Measurements from ENCODE around the gene RBFOX2.
"Not testable (repeated sequence)": the region's sequence is repeated elsewhere in the genome, so short reads cannot be mapped to it uniquely, and the experiment has no call there.

Gene RBFOX2

GRCh38 chr22:36055376-36056295 is 27.0 kb upstream of the RBFOX2 start:
- no peaks in the 10 kb centered on the region for H3K9me3 Mint-ChIP-seq
- H3K27ac Mint-ChIP-seq (ENCODE audit: low read depth): no peak overlapping the region
- no peak overlapping the region for H3K4me3 Mint-ChIP-seq
- DNase-seq (ENCODE audit: low spot score in 2 of 2): no peak
- peaks cover 6% of the 10 kb centered on the region for H3K4me1 Mint-ChIP-seq
- no peak for ATAC-seq (replicated peaks; ENCODE audit: extremely low read depth, poor library complexity, severe bottlenecking)
- no peaks in the 10 kb centered on the region for H3K36me3 Mint-ChIP-seq (ENCODE audit: insufficient read depth)
- peaks cover 48% of the 10 kb centered on the region for H3K27me3 Mint-ChIP-seq

GRCh38 chr22:36054446-36054845 is 25.8 kb upstream of the RBFOX2 start:
- peaks cover 48% of the 10 kb centered on the region for H3K27me3 Mint-ChIP-seq
- DNase-seq (ENCODE audit: low spot score in 2 of 2); H3K4me1 Mint-ChIP-seq; H3K27ac Mint-ChIP-seq (ENCODE audit: low read depth); ATAC-seq (replicated peaks; ENCODE audit: extremely low read depth, poor library complexity, severe bottlenecking); H3K9me3 Mint-ChIP-seq; H3K4me3 Mint-ChIP-seq; H3K36me3 Mint-ChIP-seq (ENCODE audit: insufficient read depth): not testable (repeated sequence)

GRCh38 chr22:36053242-36054147 is 24.9 kb upstream of the RBFOX2 start:
- DNase-seq (ENCODE audit: low spot score in 2 of 2): no peak
- H3K36me3 Mint-ChIP-seq (ENCODE audit: insufficient read depth): no peaks in the 10 kb centered on the region
- peaks cover 48% of the 10 kb centered on the region for H3K27me3 Mint-ChIP-seq
- peak; percentile 24 for ATAC-seq (replicated peaks; ENCODE audit: extremely low read depth, poor library complexity, severe bottlenecking)
- no peak overlapping the region for H3K4me3 Mint-ChIP-seq
- H3K4me1 Mint-ChIP-seq: peaks cover 6% of the 10 kb centered on the region
- no peaks in the 10 kb centered on the region for H3K9me3 Mint-ChIP-seq
- H3K27ac Mint-ChIP-seq (ENCODE audit: low read depth): no peak overlapping the region

- Mint-ChIP-seq H3K9me3 (no peaks in the 10 kb centered on the region), H3K27ac (ENCODE audit: low read depth) (no peak overlapping the region), H3K36me3 (ENCODE audit: insufficient read depth) (no peaks in the 10 kb centered on the region), H3K27me3 (peaks cover 42% of the 10 kb centered on the region), H3K4me1 (peaks cover 6% of the 10 kb centered on the region), H3K4me3 (no peak overlapping the region)
- no peak for ATAC-seq (replicated peaks; ENCODE audit: extremely low read depth, poor library complexity, severe bottlenecking)
- DNase-seq (ENCODE audit: low spot score in 2 of 2): no peak
Measured at GRCh38 chr22:36052505-36052941, 23.9 kb upstream of the RBFOX2 start.

GRCh38 chr22:36049678-36049997 is 21.0 kb upstream of the RBFOX2 start:
- DNase-seq (ENCODE audit: low spot score in 2 of 2) (no peak), ATAC-seq (replicated peaks; ENCODE audit: extremely low read depth, poor library complexity, severe bottlenecking) (no peak)
- Mint-ChIP-seq H3K9me3 (no peaks in the 10 kb centered on the region), H3K27ac (ENCODE audit: low read depth) (no peak overlapping the region), H3K4me3 (no peak overlapping the region), H3K4me1 (peaks cover 6% of the 10 kb centered on the region), H3K27me3 (peaks cover 13% of the 10 kb centered on the region), H3K36me3 (ENCODE audit: insufficient read depth) (no peaks in the 10 kb centered on the region)

- DNase-seq (ENCODE audit: low spot score in 2 of 2): no peak
- Mint-ChIP-seq H3K4me3 (no peak overlapping the region), H3K4me1 (peaks cover 6% of the 10 kb centered on the region), H3K27ac (ENCODE audit: low read depth) (no peak overlapping the region), H3K9me3 (no peaks in the 10 kb centered on the region), H3K36me3 (ENCODE audit: insufficient read depth) (no peaks in the 10 kb centered on the region), H3K27me3 (peaks cover 8% of the 10 kb centered on the region)
- ATAC-seq (replicated peaks; ENCODE audit: extremely low read depth, poor library complexity, severe bottlenecking): no peak
Measured at GRCh38 chr22:36048911-36049677, 20.5 kb upstream of the RBFOX2 start.

- H3K36me3 Mint-ChIP-seq (ENCODE audit: insufficient read depth); ATAC-seq (replicated peaks; ENCODE audit: extremely low read depth, poor library complexity, severe bottlenecking); H3K9me3 Mint-ChIP-seq; H3K27ac Mint-ChIP-seq (ENCODE audit: low read depth); H3K4me3 Mint-ChIP-seq; H3K4me1 Mint-ChIP-seq; DNase-seq (ENCODE audit: low spot score in 2 of 2): not testable (repeated sequence)
- peaks cover 13% of the 10 kb centered on the region for H3K27me3 Mint-ChIP-seq
Measured at GRCh38 chr22:36044517-36044916, 15.9 kb upstream of the RBFOX2 start.

GRCh38 chr22:36042240-36042639 is 13.6 kb upstream of the RBFOX2 start:
- H3K36me3 Mint-ChIP-seq (ENCODE audit: insufficient read depth): peaks cover 2% of the 10 kb centered on the region
- no peaks in the 10 kb centered on the region for H3K4me1 Mint-ChIP-seq
- H3K4me3 Mint-ChIP-seq: no peak overlapping the region
- ATAC-seq (replicated peaks; ENCODE audit: extremely low read depth, poor library complexity, severe bottlenecking) (no peak), DNase-seq (ENCODE audit: low spot score in 2 of 2) (no peak)
- no peaks in the 10 kb centered on the region for H3K9me3 Mint-ChIP-seq
- H3K27ac Mint-ChIP-seq (ENCODE audit: low read depth): no peak overlapping the region
- H3K27me3 Mint-ChIP-seq: peaks cover 28% of the 10 kb centered on the region

- no peaks in the 10 kb centered on the region for H3K4me1 Mint-ChIP-seq
- H3K4me3 Mint-ChIP-seq: no peak overlapping the region
- peaks cover 60% of the 10 kb centered on the region for H3K27me3 Mint-ChIP-seq
- no peaks in the 10 kb centered on the region for H3K9me3 Mint-ChIP-seq
- peaks cover 2% of the 10 kb centered on the region for H3K36me3 Mint-ChIP-seq (ENCODE audit: insufficient read depth)
- no peak overlapping the region for H3K27ac Mint-ChIP-seq (ENCODE audit: low read depth)
- DNase-seq (ENCODE audit: low spot score in 2 of 2) (no peak), ATAC-seq (replicated peaks; ENCODE audit: extremely low read depth, poor library complexity, severe bottlenecking) (no peak)
Measured at GRCh38 chr22:36039125-36039524, 10.5 kb upstream of the RBFOX2 start.

GRCh38 chr22:36037102-36037758 is 8.6 kb upstream of the RBFOX2 start:
- no peak for DNase-seq (ENCODE audit: low spot score in 2 of 2)
- peaks cover 72% of the 10 kb centered on the region for H3K27me3 Mint-ChIP-seq
- peaks cover 2% of the 10 kb centered on the region for H3K36me3 Mint-ChIP-seq (ENCODE audit: insufficient read depth)
- H3K27ac Mint-ChIP-seq (ENCODE audit: low read depth): no peak overlapping the region
- no peaks in the 10 kb centered on the region for H3K9me3 Mint-ChIP-seq
- no peak overlapping the region for H3K4me3 Mint-ChIP-seq
- H3K4me1 Mint-ChIP-seq: no peaks in the 10 kb centered on the region
- no peak for ATAC-seq (replicated peaks; ENCODE audit: extremely low read depth, poor library complexity, severe bottlenecking)

- DNase-seq (ENCODE audit: low spot score in 2 of 2): no peak
Measured at GRCh38 chr22:36036167-36036624, 7.6 kb upstream of the RBFOX2 start.

GRCh38 chr22:36032611-36033010 is 4.0 kb upstream of the RBFOX2 start:
- H3K4me1 Mint-ChIP-seq: peaks cover 11% of the 10 kb centered on the region
- no peak overlapping the region for H3K4me3 Mint-ChIP-seq
- H3K27ac Mint-ChIP-seq (ENCODE audit: low read depth): no peak overlapping the region
- DNase-seq (ENCODE audit: low spot score in 2 of 2): no peak
- no peaks in the 10 kb centered on the region for H3K9me3 Mint-ChIP-seq
- no peak for ATAC-seq (replicated peaks; ENCODE audit: extremely low read depth, poor library complexity, severe bottlenecking)
- H3K36me3 Mint-ChIP-seq (ENCODE audit: insufficient read depth): no peaks in the 10 kb centered on the region
- peaks cover 59% of the 10 kb centered on the region for H3K27me3 Mint-ChIP-seq

More at GRCh38 chr22:36036167-36036624, 7.6 kb upstream of the RBFOX2 start:
- Mint-ChIP-seq H3K27ac (ENCODE audit: low read depth) (no peak overlapping the region), H3K9me3 (no peaks in the 10 kb centered on the region), H3K36me3 (ENCODE audit: insufficient read depth) (peaks cover 2% of the 10 kb centered on the region), H3K4me3 (no peak overlapping the region), H3K27me3 (peaks cover 83% of the 10 kb centered on the region), H3K4me1 (no peaks in the 10 kb centered on the region)
- ATAC-seq (replicated peaks; ENCODE audit: extremely low read depth, poor library complexity, severe bottlenecking): no peak

Measured in central memory CD8-positive, alpha-beta T cell (primary cell).